Heart left ventricle (tissue), 13 donors: ENCODE data around the gene PPP1R9B.

Experiments
- POLR2A ChIP-seq, 2 donors: fragments of 450-650 bp; IDR thresholded peaks; one replicate each; pipeline ENCODE4 v1.6.1; 2017; ENCODE audit warnings: antibody characterized with exemption in 2 of 2, mild to moderate bottlenecking in 2 of 2, moderate library complexity in 2 of 2
- TF ChIP-seq, protein P1 (sequence below), 12 donors: fragments of 200-600 bp; sonication (generic) in 4 of 12; IDR thresholded peaks; one replicate each; pipeline versions ENCODE4 v1.5.0 to v1.8.0; 2018 to 2022; ENCODE audit warnings: antibody characterized with exemption in 12 of 12, mild to moderate bottlenecking in 5 of 12
- donor health status: ischemic (EF 13 %, LVEDD 7.1; RV severe dilation, severe dysfunction).
- donor health status: DM: no; HTN: yes; CAD: no.
- donor health status: DM: no; HTN: no; CAD: no.
- donor health status: ischemic (EF 25% LVEDD 6.9; RV normal size, moderate dysfunction).
- donor health status: ischemic (EF 25% LVEDD 5.7; RV mildly dilated, moderate dysfunction).
- donor health status: ischemic (EF 35%, LVEDD 5.7; RV mildly dilated, moderate dysfunction).
- donor health status: nonischemic (EF 11% LVEDD 7.7; RV severe dilation, severe dysfunction).
- donor health status: DM: yes; HTN: yes; CAD: no.
- donor health status: PGD.
- donor health status: ischemic (EF 29% LVEDD 5.4; RV normal size, mild dysfunction).
- donor health status: nonischemic (EF 23%, LVEDD 6.1; RV moderate dilation, normal function).

DNA sequence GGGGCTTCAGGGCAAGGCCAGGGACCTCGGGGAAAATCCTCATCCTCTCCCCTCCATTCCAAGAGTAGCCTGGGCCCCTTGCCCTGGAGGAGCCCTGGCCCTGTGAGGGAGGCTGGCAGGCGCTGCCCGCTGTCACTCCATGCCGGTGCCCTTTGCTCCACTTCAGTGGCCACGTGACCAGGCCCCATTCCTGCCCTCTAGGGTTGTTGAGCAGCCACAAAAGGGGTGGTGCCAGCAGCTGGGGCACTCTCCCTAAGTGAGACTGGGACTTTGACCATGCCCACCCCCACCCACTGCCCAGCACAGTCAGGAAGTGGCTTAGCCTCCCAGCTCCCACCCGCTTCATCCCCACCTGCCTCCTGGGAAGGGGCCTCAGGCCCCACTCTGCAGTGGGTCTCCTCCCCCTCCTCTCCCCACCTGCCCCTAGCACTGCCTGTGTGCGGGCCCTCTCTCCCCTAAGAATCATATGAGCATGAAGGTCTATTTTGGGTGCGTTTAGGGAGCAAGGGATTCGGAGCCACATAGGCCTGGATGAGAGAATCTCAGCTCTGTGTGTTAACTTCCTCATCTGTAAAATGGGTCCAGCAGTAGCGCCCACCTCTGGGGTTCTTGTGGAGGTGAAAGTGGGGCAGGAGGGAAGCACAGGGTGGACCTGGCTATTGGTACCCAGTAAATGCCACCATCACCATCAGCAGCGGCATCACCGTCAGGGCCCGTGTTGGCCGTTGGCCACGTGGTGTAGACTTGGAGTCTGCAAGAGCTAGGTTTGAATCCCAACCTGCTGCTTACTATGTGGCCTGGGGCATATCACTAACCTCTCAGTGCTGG lies 48.1 kb downstream of the PPP1R9B start:
- TF ChIP-seq POLR2A (IDR thresholded peaks at IDR 0.05) = no peak
- TF ChIP-seq, protein P1, sequence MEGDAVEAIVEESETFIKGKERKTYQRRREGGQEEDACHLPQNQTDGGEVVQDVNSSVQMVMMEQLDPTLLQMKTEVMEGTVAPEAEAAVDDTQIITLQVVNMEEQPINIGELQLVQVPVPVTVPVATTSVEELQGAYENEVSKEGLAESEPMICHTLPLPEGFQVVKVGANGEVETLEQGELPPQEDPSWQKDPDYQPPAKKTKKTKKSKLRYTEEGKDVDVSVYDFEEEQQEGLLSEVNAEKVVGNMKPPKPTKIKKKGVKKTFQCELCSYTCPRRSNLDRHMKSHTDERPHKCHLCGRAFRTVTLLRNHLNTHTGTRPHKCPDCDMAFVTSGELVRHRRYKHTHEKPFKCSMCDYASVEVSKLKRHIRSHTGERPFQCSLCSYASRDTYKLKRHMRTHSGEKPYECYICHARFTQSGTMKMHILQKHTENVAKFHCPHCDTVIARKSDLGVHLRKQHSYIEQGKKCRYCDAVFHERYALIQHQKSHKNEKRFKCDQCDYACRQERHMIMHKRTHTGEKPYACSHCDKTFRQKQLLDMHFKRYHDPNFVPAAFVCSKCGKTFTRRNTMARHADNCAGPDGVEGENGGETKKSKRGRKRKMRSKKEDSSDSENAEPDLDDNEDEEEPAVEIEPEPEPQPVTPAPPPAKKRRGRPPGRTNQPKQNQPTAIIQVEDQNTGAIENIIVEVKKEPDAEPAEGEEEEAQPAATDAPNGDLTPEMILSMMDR (IDR thresholded peaks at IDR 0.05) = no peak
